ENCODE measurements around the gene RPE65. TPM values are rescaled to one million over a fixed set of nuclear protein-coding genes. Genes with fewer than 3 reads are reported as not detected.

Gene RPE65
- total RNA-seq, 1 experiment from 2014 or later = not detected

GRCh38 chr1:68384321-68384813 is 65.4 kb downstream of the RPE65 start:
- intact Hi-C loops (cut with micrococcal nuclease; ENCODE audit: unreplicated experiment) = loop anchor here (1.0 kb wide), 1 partner anchor 40 kb away; no protein-coding TSS in a partner anchor
- peak overlapping the region; percentile 87 for H3K27ac Mint-ChIP-seq (ENCODE audit: unreplicated experiment)
- no peak overlapping the region for H3K4me3 Mint-ChIP-seq (ENCODE audit: low read depth, unreplicated experiment)
- DNase-seq = peak; percentile 67
- peaks cover 11% of the 10 kb centered on the region for H3K9me3 Mint-ChIP-seq (ENCODE audit: low read depth, unreplicated experiment)
- H3K27me3 Mint-ChIP-seq (ENCODE audit: unreplicated experiment) = no peaks in the 10 kb centered on the region
- BruUV-seq (replicated peaks) = no TSS peak
- H3K4me1 Mint-ChIP-seq (ENCODE audit: low read depth, unreplicated experiment) = peaks cover 49% of the 10 kb centered on the region
- no peaks in the 10 kb centered on the region for H3K36me3 Mint-ChIP-seq (ENCODE audit: insufficient read depth, unreplicated experiment)
- CTCF ChIA-PET = interaction anchor here (0.6 to 1.0 kb wide), 7 partner anchors 14 to 267 kb away, joined by 3 to 8 read pairs (median 6); no protein-coding TSS in a partner anchor
- no peak for TF ChIP-seq CTCF (IDR thresholded peaks at IDR 0.05; ENCODE audit: unreplicated experiment)

- Mint-ChIP-seq H3K4me1 (ENCODE audit: low read depth, unreplicated experiment) (peaks cover 59% of the 10 kb centered on the region), H3K36me3 (ENCODE audit: insufficient read depth, unreplicated experiment) (no peaks in the 10 kb centered on the region), H3K9me3 (ENCODE audit: low read depth, unreplicated experiment) (peaks cover 11% of the 10 kb centered on the region), H3K27ac (ENCODE audit: unreplicated experiment) (no peak overlapping the region), H3K4me3 (ENCODE audit: low read depth, unreplicated experiment) (no peak overlapping the region), H3K27me3 (ENCODE audit: unreplicated experiment) (no peaks in the 10 kb centered on the region)
- BruUV-seq (replicated peaks) = no TSS peak
- intact Hi-C loops (cut with micrococcal nuclease; ENCODE audit: unreplicated experiment) = no loop called here
- no peak for TF ChIP-seq CTCF (IDR thresholded peaks at IDR 0.05; ENCODE audit: unreplicated experiment)
- DNase-seq = peak; percentile 14
- CTCF ChIA-PET = no interaction called here
Observed at GRCh38 chr1:68383092-68383491, 66.7 kb downstream of the RPE65 start.

- BruUV-seq (replicated peaks) = no TSS peak
- Mint-ChIP-seq H3K9me3 (ENCODE audit: low read depth, unreplicated experiment) (no peaks in the 10 kb centered on the region), H3K4me1 (ENCODE audit: low read depth, unreplicated experiment) (peaks cover 44% of the 10 kb centered on the region), H3K27ac (ENCODE audit: unreplicated experiment) (no peak overlapping the region), H3K27me3 (ENCODE audit: unreplicated experiment) (no peaks in the 10 kb centered on the region), H3K4me3 (ENCODE audit: low read depth, unreplicated experiment) (no peak overlapping the region), H3K36me3 (ENCODE audit: insufficient read depth, unreplicated experiment) (no peaks in the 10 kb centered on the region)
- no peak for DNase-seq
- intact Hi-C loops (cut with micrococcal nuclease; ENCODE audit: unreplicated experiment) = no loop called here
- CTCF ChIA-PET = interaction anchor here (1.3 to 1.5 kb wide), 2 partner anchors 9 to 24 kb away, joined by 3 to 4 read pairs; no protein-coding TSS in a partner anchor
- TF ChIP-seq CTCF (IDR thresholded peaks at IDR 0.05; ENCODE audit: unreplicated experiment) = no peak
Observed at GRCh38 chr1:68379085-68379478, 70.7 kb downstream of the RPE65 start.

Other genes starting within 250 kb of the RPE65 start
- 50.9 and 57.3 TPM in 2 replicates for gene WLS, start 217.4 kb downstream of the RPE65 start, total RNA-seq (2022)
- 33.0 and 41.7 TPM in 2 replicates for gene DEPDC1, start 47.1 kb upstream of the RPE65 start, total RNA-seq (2022)